Activated naive CD8-positive, alpha-beta T cell treated with anti-CD3 and anti-CD28 coated beads for 36 hours (primary cell): ENCODE results near the gene DNAJC17. TPM values are rescaled to one million over a fixed set of nuclear protein-coding genes. Genes with fewer than 3 reads are reported as not detected.
A peak's percentile ranks its signal among the peaks of the same experiment; 100 is the strongest.

ENCODE experiments used
- DNase-seq: peaks from one replicate; pipeline ENCODE4 v3.0.0; 2021
- H3K27ac Mint-ChIP-seq: one replicate; pipeline ENCODE4 v1.8.0; 2022; ENCODE audit warnings: mild to moderate bottlenecking, moderate library complexity, mixed read lengths
- H3K27me3 Mint-ChIP-seq: one replicate; pipeline ENCODE4 v1.8.0; 2022; ENCODE audit warnings: mild to moderate bottlenecking, mixed read lengths
- H3K36me3 Mint-ChIP-seq: one replicate; pipeline ENCODE4 v1.8.0; 2021; ENCODE audit warnings: mild to moderate bottlenecking, mixed read lengths
- H3K4me1 Mint-ChIP-seq: one replicate; pipeline ENCODE4 v1.8.0; 2021; ENCODE audit warnings: mixed read lengths
- H3K4me3 Mint-ChIP-seq: one replicate; pipeline ENCODE4 v1.8.0; 2022; ENCODE audit warnings: mild to moderate bottlenecking, moderate library complexity, mixed read lengths
- H3K9me3 Mint-ChIP-seq: one replicate; pipeline ENCODE4 v1.8.0; 2022; ENCODE audit warnings: mixed read lengths
- total RNA-seq, 2 experiments: library from RNA; stranded (reverse); gene quantifications; one replicate each; pipeline ENCODE4 v1.2.3, GENCODE V29; 2021

DNAJC17 gene
- 10 to 100 TPM; 39.8 to 41.7 TPM for total RNA-seq

GRCh38 chr15:40807028-40807887, at the start of gene DNAJC17, which contains the start of gene ZFYVE19:
DNAJC17 (minus strand) TSS chr15:40807473; CDS start chr15:40807446, 27 bp downstream.
ZFYVE19 (plus strand) TSS chr15:40807089; CDS start chr15:40807590, 501 bp downstream.
- H3K27ac Mint-ChIP-seq = peak within 1 kb of the TSS; percentile 98
- H3K4me3 Mint-ChIP-seq = peak within 1 kb of the TSS; percentile 94
- peak; percentile 95 for DNase-seq
- peaks cover 7% of the 10 kb centered on the region for H3K36me3 Mint-ChIP-seq
- H3K27me3 Mint-ChIP-seq = no peaks in the 10 kb centered on the region
- H3K4me1 Mint-ChIP-seq = peaks cover 21% of the 10 kb centered on the region
- H3K9me3 Mint-ChIP-seq = no peaks in the 10 kb centered on the region

- Mint-ChIP-seq H3K36me3 (no peaks in the 10 kb centered on the region), H3K4me3 (no peak overlapping the region), H3K9me3 (no peaks in the 10 kb centered on the region), H3K27me3 (no peaks in the 10 kb centered on the region), H3K27ac (no peak overlapping the region), H3K4me1 (peaks cover 6% of the 10 kb centered on the region)
- no peak for DNase-seq
Measured at GRCh38 chr15:40856746-40857145, 49.5 kb upstream of the DNAJC17 start.

GRCh38 chr15:40855706-40856234, 48.5 kb upstream of the DNAJC17 start:
- no peak overlapping the region for H3K27ac Mint-ChIP-seq

GRCh38 chr15:40854161-40854560, 46.9 kb upstream of the DNAJC17 start:
- Mint-ChIP-seq H3K9me3 (no peaks in the 10 kb centered on the region), H3K36me3 (no peaks in the 10 kb centered on the region)

More at GRCh38 chr15:40855706-40856234, 48.5 kb upstream of the DNAJC17 start:
- no peak for DNase-seq
- H3K4me3 Mint-ChIP-seq = no peak overlapping the region
- no peaks in the 10 kb centered on the region for H3K27me3 Mint-ChIP-seq
- no peaks in the 10 kb centered on the region for H3K9me3 Mint-ChIP-seq
- no peaks in the 10 kb centered on the region for H3K36me3 Mint-ChIP-seq
- peaks cover 6% of the 10 kb centered on the region for H3K4me1 Mint-ChIP-seq

GRCh38 chr15:40853241-40853890, 46.1 kb upstream of the DNAJC17 start:
- Mint-ChIP-seq H3K4me1 (peaks cover 3% of the 10 kb centered on the region), H3K27me3 (no peaks in the 10 kb centered on the region), H3K27ac (no peak overlapping the region), H3K9me3 (no peaks in the 10 kb centered on the region), H3K4me3 (no peak overlapping the region), H3K36me3 (no peaks in the 10 kb centered on the region)
- no peak for DNase-seq

More at GRCh38 chr15:40854161-40854560, 46.9 kb upstream of the DNAJC17 start:
- Mint-ChIP-seq H3K4me3 (no peak overlapping the region), H3K27ac (no peak overlapping the region), H3K27me3 (no peaks in the 10 kb centered on the region), H3K4me1 (peaks cover 3% of the 10 kb centered on the region)
- DNase-seq = no peak

- Mint-ChIP-seq H3K4me1 (no peaks in the 10 kb centered on the region), H3K4me3 (no peak overlapping the region), H3K36me3 (no peaks in the 10 kb centered on the region), H3K27ac (no peak overlapping the region), H3K27me3 (no peaks in the 10 kb centered on the region), H3K9me3 (no peaks in the 10 kb centered on the region)
- DNase-seq = no peak
Measured at GRCh38 chr15:40852529-40852928, 45.3 kb upstream of the DNAJC17 start.

GRCh38 chr15:40850576-40851112, 43.4 kb upstream of the DNAJC17 start:
- H3K9me3 Mint-ChIP-seq = no peaks in the 10 kb centered on the region
- H3K4me3 Mint-ChIP-seq = no peak overlapping the region
- peaks cover 4% of the 10 kb centered on the region for H3K27me3 Mint-ChIP-seq
- no peak overlapping the region for H3K27ac Mint-ChIP-seq
- DNase-seq = no peak
- H3K4me1 Mint-ChIP-seq = peaks cover 10% of the 10 kb centered on the region
- H3K36me3 Mint-ChIP-seq = no peaks in the 10 kb centered on the region

- DNase-seq = no peak
- Mint-ChIP-seq H3K27me3 (peaks cover 23% of the 10 kb centered on the region), H3K27ac (no peak overlapping the region), H3K4me3 (no peak overlapping the region), H3K36me3 (no peaks in the 10 kb centered on the region), H3K4me1 (peaks cover 15% of the 10 kb centered on the region), H3K9me3 (no peaks in the 10 kb centered on the region)
Measured at GRCh38 chr15:40847223-40847961, 40.1 kb upstream of the DNAJC17 start.

GRCh38 chr15:40846841-40847222, 39.6 kb upstream of the DNAJC17 start:
- Mint-ChIP-seq H3K4me3 (no peak overlapping the region), H3K4me1 (peaks cover 15% of the 10 kb centered on the region), H3K36me3 (no peaks in the 10 kb centered on the region), H3K27ac (no peak overlapping the region), H3K9me3 (no peaks in the 10 kb centered on the region), H3K27me3 (peaks cover 23% of the 10 kb centered on the region)
- no peak for DNase-seq

- H3K4me1 Mint-ChIP-seq = peaks cover 15% of the 10 kb centered on the region
- H3K27ac Mint-ChIP-seq = no peak overlapping the region
- no peaks in the 10 kb centered on the region for H3K9me3 Mint-ChIP-seq
- H3K4me3 Mint-ChIP-seq = no peak overlapping the region
- no peak for DNase-seq
- peaks cover 23% of the 10 kb centered on the region for H3K27me3 Mint-ChIP-seq
- no peaks in the 10 kb centered on the region for H3K36me3 Mint-ChIP-seq
Measured at GRCh38 chr15:40845511-40846284, 38.4 kb upstream of the DNAJC17 start.

GRCh38 chr15:40845036-40845435, 37.8 kb upstream of the DNAJC17 start:
- no peak for DNase-seq
- Mint-ChIP-seq H3K27me3 (peaks cover 23% of the 10 kb centered on the region), H3K27ac (no peak overlapping the region), H3K9me3 (no peaks in the 10 kb centered on the region), H3K4me1 (peaks cover 15% of the 10 kb centered on the region), H3K4me3 (peak overlapping the region; percentile 83), H3K36me3 (no peaks in the 10 kb centered on the region)

- no peaks in the 10 kb centered on the region for H3K36me3 Mint-ChIP-seq
- no peak overlapping the region for H3K27ac Mint-ChIP-seq
- no peaks in the 10 kb centered on the region for H3K9me3 Mint-ChIP-seq
- H3K4me1 Mint-ChIP-seq = peaks cover 15% of the 10 kb centered on the region
- peak; percentile 39 for DNase-seq
- peak overlapping the region; percentile 83 for H3K4me3 Mint-ChIP-seq
- peaks cover 23% of the 10 kb centered on the region for H3K27me3 Mint-ChIP-seq
Measured at GRCh38 chr15:40844696-40845030, 37.4 kb upstream of the DNAJC17 start.

- Mint-ChIP-seq H3K27me3 (peaks cover 23% of the 10 kb centered on the region), H3K36me3 (no peaks in the 10 kb centered on the region), H3K27ac (no peak within 1 kb of the TSS), H3K9me3 (no peaks in the 10 kb centered on the region), H3K4me1 (peaks cover 15% of the 10 kb centered on the region), H3K4me3 (peak within 1 kb of the TSS; percentile 83)
- peak; percentile 77 for DNase-seq
Measured at GRCh38 chr15:40843885-40844695, 36.8 kb upstream of the DNAJC17 start, which contains the start of gene SPINT1. SPINT1 (plus strand) TSS chr15:40844048; CDS start chr15:40844555, 507 bp downstream.
